ENCODE measurements around the gene KCNE4. TPM values are rescaled to one million over a fixed set of nuclear protein-coding genes. Genes with fewer than 3 reads are reported as not detected.

The KCNE4 gene
- total and polyA plus RNA-seq, 2 donors (not counting 1 experiment from before 2014, with no cell fraction given) = not detected

DNA sequence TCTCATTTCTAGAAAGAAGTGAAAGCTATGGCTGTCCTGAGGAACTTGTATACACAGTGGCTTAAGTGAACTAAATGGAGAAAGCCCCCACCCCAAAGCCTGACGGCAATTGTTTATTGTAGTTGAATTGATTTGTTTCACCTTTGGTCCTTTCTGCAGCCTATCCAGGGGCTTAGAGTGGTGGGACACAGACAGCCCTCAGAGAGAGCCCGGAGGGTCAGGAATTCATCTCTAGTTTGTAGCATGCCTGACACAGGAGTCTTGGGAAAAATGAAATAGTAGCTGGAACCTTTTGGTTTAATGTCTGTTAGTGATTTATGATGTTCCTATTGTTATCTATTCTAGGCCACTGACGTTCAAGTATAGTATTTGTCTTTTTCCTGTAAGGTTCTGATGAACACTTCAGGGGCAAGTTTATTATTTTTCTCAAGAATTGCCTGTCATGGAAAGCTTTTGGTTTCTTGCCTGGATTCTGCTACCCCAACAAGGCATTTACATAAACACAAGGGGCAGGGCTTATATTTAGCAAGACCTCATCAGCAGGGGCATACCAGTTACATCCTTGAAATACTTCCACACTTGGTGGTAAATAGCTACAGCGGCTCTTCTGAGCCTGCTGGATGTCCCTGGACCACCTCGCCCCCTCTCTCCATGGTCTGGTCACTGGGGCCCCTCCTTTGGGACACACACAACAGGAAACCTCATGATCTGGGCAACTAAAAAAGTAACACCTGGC is 44.4 kb downstream of the KCNE4 start:
- H4K20me1 ChIP-seq (ENCODE audit: control insufficient read depth, insufficient read depth, low read length, poor library complexity, severe bottlenecking) = no peaks in the 10 kb centered on the region
- H3K27ac ChIP-seq (ENCODE audit: low read length in 2 of 2) = no peak overlapping the region
- intact Hi-C loops (cut with micrococcal nuclease) = no loop called here
- no peaks in the 10 kb centered on the region for H3K27me3 ChIP-seq (replicated peaks in 1 of 4; ENCODE audit: control extremely low read depth in 1 of 4, control insufficient read depth in 3 of 4, insufficient read depth in 4 of 4, low read length in 3 of 4)
- WGBS (ENCODE audit: insufficient coverage) = 100% methylated on average over 2 of the region's 5 CpGs
- H3K9me3 ChIP-seq (ENCODE audit: control extremely low read depth in 1 of 3, control insufficient read depth in 2 of 3, insufficient read depth in 1 of 3, low read length in 2 of 3) = no peaks in the 10 kb centered on the region
- H3K36me3 ChIP-seq (replicated peaks in 1 of 2; ENCODE audit: control extremely low read depth in 1 of 2, control insufficient read depth in 1 of 2, extremely low read depth in 1 of 2, insufficient read depth in 2 of 2, low read length in 1 of 2) = no peaks in the 10 kb centered on the region
- ATAC-seq (ENCODE audit: low read depth) (no peak), DNase-seq (no peak)
- H2AFZ ChIP-seq (ENCODE audit: insufficient read depth, low read depth, low read length, poor library complexity, severe bottlenecking) = no peak overlapping the region
- H3K79me2 ChIP-seq (ENCODE audit: control insufficient read depth, insufficient read depth, low read length) = no peaks in the 10 kb centered on the region
- Mint-ChIP-seq H3K9me3 (ENCODE audit: insufficient read depth) (no peaks in the 10 kb centered on the region), H3K27ac (no peak overlapping the region), H3K27me3 (no peaks in the 10 kb centered on the region), H3K4me3 (no peak overlapping the region), H3K4me1 (no peaks in the 10 kb centered on the region)
- no peak overlapping the region for H3K9ac ChIP-seq (ENCODE audit: low read length)
- H3K4me2 ChIP-seq (replicated peaks; ENCODE audit: low read depth, low read length, poor library complexity, severe bottlenecking) = no peak overlapping the region
- no peaks in the 10 kb centered on the region for H3K4me1 ChIP-seq (ENCODE audit: control insufficient read depth in 2 of 2, insufficient read depth in 2 of 2, low read length in 2 of 2)
- no peak overlapping the region for H3K4me3 ChIP-seq (ENCODE audit: control extremely low read depth in 1 of 5, extremely low read depth in 1 of 5, insufficient read depth in 1 of 5, low read depth in 2 of 5, low read length in 4 of 5)
- ChIA-PET POLR2A (no interaction called here), CTCF (no interaction called here)
- TF ChIP-seq EZH2 (IDR thresholded peaks at IDR 0.05; ENCODE audit: borderline replicate concordance, insufficient read depth, low read depth, low read length, poor library complexity, severe bottlenecking) = no peak
- TF ChIP-seq, protein P1, sequence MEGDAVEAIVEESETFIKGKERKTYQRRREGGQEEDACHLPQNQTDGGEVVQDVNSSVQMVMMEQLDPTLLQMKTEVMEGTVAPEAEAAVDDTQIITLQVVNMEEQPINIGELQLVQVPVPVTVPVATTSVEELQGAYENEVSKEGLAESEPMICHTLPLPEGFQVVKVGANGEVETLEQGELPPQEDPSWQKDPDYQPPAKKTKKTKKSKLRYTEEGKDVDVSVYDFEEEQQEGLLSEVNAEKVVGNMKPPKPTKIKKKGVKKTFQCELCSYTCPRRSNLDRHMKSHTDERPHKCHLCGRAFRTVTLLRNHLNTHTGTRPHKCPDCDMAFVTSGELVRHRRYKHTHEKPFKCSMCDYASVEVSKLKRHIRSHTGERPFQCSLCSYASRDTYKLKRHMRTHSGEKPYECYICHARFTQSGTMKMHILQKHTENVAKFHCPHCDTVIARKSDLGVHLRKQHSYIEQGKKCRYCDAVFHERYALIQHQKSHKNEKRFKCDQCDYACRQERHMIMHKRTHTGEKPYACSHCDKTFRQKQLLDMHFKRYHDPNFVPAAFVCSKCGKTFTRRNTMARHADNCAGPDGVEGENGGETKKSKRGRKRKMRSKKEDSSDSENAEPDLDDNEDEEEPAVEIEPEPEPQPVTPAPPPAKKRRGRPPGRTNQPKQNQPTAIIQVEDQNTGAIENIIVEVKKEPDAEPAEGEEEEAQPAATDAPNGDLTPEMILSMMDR (IDR thresholded peaks at IDR 0.05) = no peak

DNA sequence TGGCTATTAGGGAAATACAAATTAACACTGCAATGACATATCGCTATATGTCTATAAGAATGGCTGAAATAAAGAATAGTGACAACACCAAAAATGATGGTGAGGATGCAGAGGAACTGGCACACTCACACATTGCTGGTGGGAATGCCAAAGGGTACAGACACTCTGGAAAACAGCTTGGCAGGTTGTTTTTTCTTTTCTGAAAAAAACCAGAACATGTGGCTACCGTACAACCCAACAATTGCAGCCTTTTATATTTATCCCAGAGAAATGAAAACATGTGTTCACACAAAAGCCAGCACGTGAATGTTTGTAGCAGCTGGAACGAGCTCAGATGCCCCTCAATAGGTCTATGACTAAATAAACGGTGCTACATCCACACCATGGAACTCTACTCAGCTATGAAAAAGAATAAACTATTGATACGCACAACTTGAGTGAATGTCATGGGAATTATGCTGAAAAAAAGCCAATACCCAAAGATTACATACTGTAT is 45.9 kb downstream of the KCNE4 start:
- Histone ChIP-seq H3K4me1 (ENCODE audit: control insufficient read depth in 2 of 2, insufficient read depth in 2 of 2, low read length in 2 of 2) (no peaks in the 10 kb centered on the region), H3K4me3 (ENCODE audit: control extremely low read depth in 1 of 5, extremely low read depth in 1 of 5, insufficient read depth in 1 of 5, low read depth in 2 of 5, low read length in 4 of 5) (no peak overlapping the region), H3K4me2 (replicated peaks; ENCODE audit: low read depth, low read length, poor library complexity, severe bottlenecking) (no peak overlapping the region), H3K27ac (ENCODE audit: low read length in 2 of 2) (no peak overlapping the region), H3K79me2 (ENCODE audit: control insufficient read depth, insufficient read depth, low read length) (no peaks in the 10 kb centered on the region), H3K27me3 (replicated peaks in 1 of 4; ENCODE audit: control extremely low read depth in 1 of 4, control insufficient read depth in 3 of 4, insufficient read depth in 4 of 4, low read length in 3 of 4) (no peaks in the 10 kb centered on the region), H2AFZ (ENCODE audit: insufficient read depth, low read depth, low read length, poor library complexity, severe bottlenecking) (no peak overlapping the region), H3K9me3 (ENCODE audit: control extremely low read depth in 1 of 3, control insufficient read depth in 2 of 3, insufficient read depth in 1 of 3, low read length in 2 of 3) (no peaks in the 10 kb centered on the region), H3K9ac (ENCODE audit: low read length) (no peak overlapping the region), H3K36me3 (replicated peaks in 1 of 2; ENCODE audit: control extremely low read depth in 1 of 2, control insufficient read depth in 1 of 2, extremely low read depth in 1 of 2, insufficient read depth in 2 of 2, low read length in 1 of 2) (no peaks in the 10 kb centered on the region), H4K20me1 (ENCODE audit: control insufficient read depth, insufficient read depth, low read length, poor library complexity, severe bottlenecking) (no peaks in the 10 kb centered on the region)
- DNase-seq (no peak), ATAC-seq (ENCODE audit: low read depth) (no peak)
- H3K27me3 Mint-ChIP-seq = no peaks in the 10 kb centered on the region
- intact Hi-C loops (cut with micrococcal nuclease) = no loop called here
- ChIA-PET POLR2A (no interaction called here), CTCF (no interaction called here)
- no peaks in the 10 kb centered on the region for H3K4me1 Mint-ChIP-seq
- no peak overlapping the region for H3K4me3 Mint-ChIP-seq
- TF ChIP-seq, protein P1 (IDR thresholded peaks at IDR 0.05) = no peak
- TF ChIP-seq EZH2 (IDR thresholded peaks at IDR 0.05; ENCODE audit: borderline replicate concordance, insufficient read depth, low read depth, low read length, poor library complexity, severe bottlenecking) = no peak
- WGBS (ENCODE audit: insufficient coverage) = 83% methylated on average over 4 of the region's 6 CpGs
- H3K27ac Mint-ChIP-seq = no peak overlapping the region
- no peaks in the 10 kb centered on the region for H3K9me3 Mint-ChIP-seq (ENCODE audit: insufficient read depth)
